Liver (tissue), 3 donors: ENCODE results near the gene CBX2.

Experiments used
- EGR1 ChIP-seq, 2 donors: IDR thresholded peaks; 2 replicates each; pipeline ENCODE4 v1.6.1; 2016 to 2018; ENCODE audit warnings: antibody characterized with exemption in 2 of 2, low read depth in 2 of 2
- FOXA1 ChIP-seq: IDR thresholded peaks from 2 replicates; pipeline ENCODE4 v1.6.1; 2016; ENCODE audit warnings: antibody characterized with exemption
- GABPA ChIP-seq, 2 donors: IDR thresholded peaks in 1 of 2; conservative IDR thresholded peaks in 1 of 2; 2 replicates each; pipeline ENCODE4 v1.6.1; 2016; ENCODE audit warnings: antibody characterized with exemption in 2 of 2, mild to moderate bottlenecking in 1 of 2, moderate library complexity in 1 of 2
- HNF4A ChIP-seq, 2 donors: conservative IDR thresholded peaks; 2 replicates each; pipeline ENCODE4 v1.6.1; 2016; ENCODE audit warnings: antibody characterized with exemption in 2 of 2, mild to moderate bottlenecking in 2 of 2
- RAD21 ChIP-seq, 2 donors: IDR thresholded peaks; 2 replicates each; pipeline ENCODE4 v1.6.1; 2016; ENCODE audit warnings: antibody characterized with exemption in 2 of 2, mild to moderate bottlenecking in 2 of 2
- RXRA ChIP-seq, 2 donors: IDR thresholded peaks; 2 replicates each; pipeline ENCODE4 v1.6.1; 2017 to 2018; ENCODE audit warnings: antibody characterized with exemption in 2 of 2, mild to moderate bottlenecking in 1 of 2
- SP1 ChIP-seq: IDR thresholded peaks from 2 replicates; pipeline ENCODE4 v1.6.1; 2018; ENCODE audit warnings: antibody characterized with exemption, mild to moderate bottlenecking
- TAF1 ChIP-seq: conservative IDR thresholded peaks from 2 replicates; pipeline ENCODE4 v1.6.1; 2016; ENCODE audit warnings: antibody characterized with exemption, mild to moderate bottlenecking
- YY1 ChIP-seq: IDR thresholded peaks from 2 replicates; pipeline ENCODE4 v1.6.1; 2016; ENCODE audit warnings: antibody characterized with exemption, mild to moderate bottlenecking
- TF ChIP-seq, protein P1 (sequence below): IDR thresholded peaks from 2 replicates; pipeline ENCODE4 v1.6.1; 2016; ENCODE audit warnings: antibody characterized with exemption, mild to moderate bottlenecking
- TF ChIP-seq, protein P2 (sequence below): fragments of 150-350 bp; IDR thresholded peaks from 2 replicates; pipeline ENCODE4 v1.5.1; 2017; ENCODE audit warnings: improper control_type of control experiment, low read depth, low read length; ENCODE audit not compliant: missing input control
- TF ChIP-seq, protein P3 (sequence below): IDR thresholded peaks from 2 replicates; pipeline ENCODE4 v1.6.1; 2016; ENCODE audit warnings: antibody characterized with exemption
- TF ChIP-seq, protein P4 (sequence below): IDR thresholded peaks from 2 replicates; pipeline ENCODE4 v1.6.1; 2016; ENCODE audit warnings: antibody characterized with exemption
- TF ChIP-seq, protein P5 (sequence below): IDR thresholded peaks from 2 replicates; pipeline ENCODE4 v1.6.1; 2016; ENCODE audit warnings: antibody characterized with exemption
- donor health status: healthy.
- donor health status: healthy.

DNA sequence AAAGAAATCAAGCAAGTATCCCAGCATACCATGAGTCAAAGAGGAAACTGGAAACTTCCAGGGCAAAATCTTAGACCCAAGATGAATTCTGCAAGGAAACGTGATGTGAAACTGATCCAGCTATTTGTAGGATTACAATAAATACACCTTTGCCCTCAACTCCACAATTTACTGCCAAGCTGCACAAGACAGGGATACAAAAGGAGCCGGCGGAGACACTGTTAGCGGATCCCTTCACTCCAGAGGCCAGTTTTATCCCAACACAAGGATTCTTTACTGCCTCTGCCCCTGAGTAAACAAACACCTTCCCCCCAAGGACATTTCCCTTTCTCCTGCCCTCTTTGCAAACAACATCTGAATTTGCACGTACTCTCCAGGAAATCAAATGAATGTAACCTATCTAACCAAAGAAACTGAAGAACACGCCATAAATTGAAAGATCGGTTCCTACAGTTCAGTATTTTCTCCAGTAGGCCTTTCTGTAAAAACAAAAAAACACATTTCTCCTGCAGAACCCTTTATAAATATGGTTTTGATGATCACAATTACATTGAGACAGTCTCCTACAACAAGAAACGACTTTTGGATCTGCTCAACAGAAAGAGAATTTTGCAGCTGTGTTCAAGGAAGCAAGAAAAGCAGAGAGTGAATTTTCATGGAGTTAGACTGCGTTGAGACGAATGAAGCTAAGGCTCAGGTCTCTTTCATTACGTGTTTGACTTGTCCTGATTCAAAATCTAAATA, 1.4 kb upstream of the CBX2 start:
- TF ChIP-seq, protein P1, sequence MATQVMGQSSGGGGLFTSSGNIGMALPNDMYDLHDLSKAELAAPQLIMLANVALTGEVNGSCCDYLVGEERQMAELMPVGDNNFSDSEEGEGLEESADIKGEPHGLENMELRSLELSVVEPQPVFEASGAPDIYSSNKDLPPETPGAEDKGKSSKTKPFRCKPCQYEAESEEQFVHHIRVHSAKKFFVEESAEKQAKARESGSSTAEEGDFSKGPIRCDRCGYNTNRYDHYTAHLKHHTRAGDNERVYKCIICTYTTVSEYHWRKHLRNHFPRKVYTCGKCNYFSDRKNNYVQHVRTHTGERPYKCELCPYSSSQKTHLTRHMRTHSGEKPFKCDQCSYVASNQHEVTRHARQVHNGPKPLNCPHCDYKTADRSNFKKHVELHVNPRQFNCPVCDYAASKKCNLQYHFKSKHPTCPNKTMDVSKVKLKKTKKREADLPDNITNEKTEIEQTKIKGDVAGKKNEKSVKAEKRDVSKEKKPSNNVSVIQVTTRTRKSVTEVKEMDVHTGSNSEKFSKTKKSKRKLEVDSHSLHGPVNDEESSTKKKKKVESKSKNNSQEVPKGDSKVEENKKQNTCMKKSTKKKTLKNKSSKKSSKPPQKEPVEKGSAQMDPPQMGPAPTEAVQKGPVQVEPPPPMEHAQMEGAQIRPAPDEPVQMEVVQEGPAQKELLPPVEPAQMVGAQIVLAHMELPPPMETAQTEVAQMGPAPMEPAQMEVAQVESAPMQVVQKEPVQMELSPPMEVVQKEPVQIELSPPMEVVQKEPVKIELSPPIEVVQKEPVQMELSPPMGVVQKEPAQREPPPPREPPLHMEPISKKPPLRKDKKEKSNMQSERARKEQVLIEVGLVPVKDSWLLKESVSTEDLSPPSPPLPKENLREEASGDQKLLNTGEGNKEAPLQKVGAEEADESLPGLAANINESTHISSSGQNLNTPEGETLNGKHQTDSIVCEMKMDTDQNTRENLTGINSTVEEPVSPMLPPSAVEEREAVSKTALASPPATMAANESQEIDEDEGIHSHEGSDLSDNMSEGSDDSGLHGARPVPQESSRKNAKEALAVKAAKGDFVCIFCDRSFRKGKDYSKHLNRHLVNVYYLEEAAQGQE, result no peak
- TF ChIP-seq, protein P2, sequence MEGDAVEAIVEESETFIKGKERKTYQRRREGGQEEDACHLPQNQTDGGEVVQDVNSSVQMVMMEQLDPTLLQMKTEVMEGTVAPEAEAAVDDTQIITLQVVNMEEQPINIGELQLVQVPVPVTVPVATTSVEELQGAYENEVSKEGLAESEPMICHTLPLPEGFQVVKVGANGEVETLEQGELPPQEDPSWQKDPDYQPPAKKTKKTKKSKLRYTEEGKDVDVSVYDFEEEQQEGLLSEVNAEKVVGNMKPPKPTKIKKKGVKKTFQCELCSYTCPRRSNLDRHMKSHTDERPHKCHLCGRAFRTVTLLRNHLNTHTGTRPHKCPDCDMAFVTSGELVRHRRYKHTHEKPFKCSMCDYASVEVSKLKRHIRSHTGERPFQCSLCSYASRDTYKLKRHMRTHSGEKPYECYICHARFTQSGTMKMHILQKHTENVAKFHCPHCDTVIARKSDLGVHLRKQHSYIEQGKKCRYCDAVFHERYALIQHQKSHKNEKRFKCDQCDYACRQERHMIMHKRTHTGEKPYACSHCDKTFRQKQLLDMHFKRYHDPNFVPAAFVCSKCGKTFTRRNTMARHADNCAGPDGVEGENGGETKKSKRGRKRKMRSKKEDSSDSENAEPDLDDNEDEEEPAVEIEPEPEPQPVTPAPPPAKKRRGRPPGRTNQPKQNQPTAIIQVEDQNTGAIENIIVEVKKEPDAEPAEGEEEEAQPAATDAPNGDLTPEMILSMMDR, result no peak
- TF ChIP-seq SP1 (no peak), GABPA (IDR thresholded peaks at IDR 0.05 in 1 of 2, conservative IDR thresholded peaks at IDR 0.05 in 1 of 2) (no peak), YY1 (no peak), TAF1 (no peak), HNF4A (conservative IDR thresholded peaks at IDR 0.05) (no peak), RXRA (IDR thresholded peaks at IDR 0.05) (no peak), RAD21 (IDR thresholded peaks at IDR 0.05) (no peak), FOXA1 (no peak), EGR1 (IDR thresholded peaks at IDR 0.05; ENCODE audit: low read depth in 2 of 2) (no peak)
- TF ChIP-seq, protein P3, sequence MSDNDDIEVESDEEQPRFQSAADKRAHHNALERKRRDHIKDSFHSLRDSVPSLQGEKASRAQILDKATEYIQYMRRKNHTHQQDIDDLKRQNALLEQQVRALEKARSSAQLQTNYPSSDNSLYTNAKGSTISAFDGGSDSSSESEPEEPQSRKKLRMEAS, result no peak
- TF ChIP-seq, protein P4, sequence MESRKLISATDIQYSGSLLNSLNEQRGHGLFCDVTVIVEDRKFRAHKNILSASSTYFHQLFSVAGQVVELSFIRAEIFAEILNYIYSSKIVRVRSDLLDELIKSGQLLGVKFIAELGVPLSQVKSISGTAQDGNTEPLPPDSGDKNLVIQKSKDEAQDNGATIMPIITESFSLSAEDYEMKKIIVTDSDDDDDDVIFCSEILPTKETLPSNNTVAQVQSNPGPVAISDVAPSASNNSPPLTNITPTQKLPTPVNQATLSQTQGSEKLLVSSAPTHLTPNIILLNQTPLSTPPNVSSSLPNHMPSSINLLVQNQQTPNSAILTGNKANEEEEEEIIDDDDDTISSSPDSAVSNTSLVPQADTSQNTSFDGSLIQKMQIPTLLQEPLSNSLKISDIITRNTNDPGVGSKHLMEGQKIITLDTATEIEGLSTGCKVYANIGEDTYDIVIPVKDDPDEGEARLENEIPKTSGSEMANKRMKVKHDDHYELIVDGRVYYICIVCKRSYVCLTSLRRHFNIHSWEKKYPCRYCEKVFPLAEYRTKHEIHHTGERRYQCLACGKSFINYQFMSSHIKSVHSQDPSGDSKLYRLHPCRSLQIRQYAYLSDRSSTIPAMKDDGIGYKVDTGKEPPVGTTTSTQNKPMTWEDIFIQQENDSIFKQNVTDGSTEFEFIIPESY, result no peak
- TF ChIP-seq, protein P5, sequence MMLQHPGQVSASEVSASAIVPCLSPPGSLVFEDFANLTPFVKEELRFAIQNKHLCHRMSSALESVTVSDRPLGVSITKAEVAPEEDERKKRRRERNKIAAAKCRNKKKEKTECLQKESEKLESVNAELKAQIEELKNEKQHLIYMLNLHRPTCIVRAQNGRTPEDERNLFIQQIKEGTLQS, result no peak
